Cortex of kidney (tissue), 1 donor: ENCODE measurements around the gene QTRT2.

Source experiments
- DNase-seq: peaks from one replicate; lab custom pipeline; 2025; lab: John Stamatoyannopoulos, UW

Gene QTRT2

GRCh38 chr3:114056130-114057010 is at the start of gene QTRT2, which contains the start of gene CCDC191:
TSS of gene QTRT2 (plus strand) at chr3:114056737. CDS start at chr3:114065258, 8,521 bp downstream.
TSS of gene CCDC191 (minus strand) at chr3:114056526. CDS start at chr3:114056466, 60 bp downstream.
- DNase-seq = peak; percentile 25

- DNase-seq = no peak
Measured at GRCh38 chr3:114011059-114011797, 45.3 kb upstream of the QTRT2 start.

GRCh38 chr3:114014211-114014610 is 42.3 kb upstream of the QTRT2 start:
- DNase-seq = no peak

- no peak for DNase-seq
Measured at GRCh38 chr3:114019486-114019885, 37.1 kb upstream of the QTRT2 start.

GRCh38 chr3:114020907-114021306 is 35.6 kb upstream of the QTRT2 start:
- DNase-seq = no peak

GRCh38 chr3:114022145-114022802 is 34.3 kb upstream of the QTRT2 start:
- no peak for DNase-seq

- no peak for DNase-seq
Measured at GRCh38 chr3:114025451-114025850, 31.1 kb upstream of the QTRT2 start.

- no peak for DNase-seq
Measured at GRCh38 chr3:114026331-114026730, 30.2 kb upstream of the QTRT2 start.

GRCh38 chr3:114033721-114034120 is 22.8 kb upstream of the QTRT2 start:
- DNase-seq = no peak

- no peak for DNase-seq
Measured at GRCh38 chr3:114034211-114034610, 22.3 kb upstream of the QTRT2 start.

- no peak for DNase-seq
Measured at GRCh38 chr3:114034787-114035545, 21.6 kb upstream of the QTRT2 start.

- DNase-seq = no peak
Measured at GRCh38 chr3:114035896-114036295, 20.6 kb upstream of the QTRT2 start.

GRCh38 chr3:114043205-114043604 is 13.3 kb upstream of the QTRT2 start:
- DNase-seq = no peak

GRCh38 chr3:114052216-114052615 is 4.3 kb upstream of the QTRT2 start:
- no peak for DNase-seq

GRCh38 chr3:114057011-114057347 is 442 bp downstream of the QTRT2 start:
- no peak for DNase-seq

GRCh38 chr3:114058646-114059045 is 2.1 kb downstream of the QTRT2 start:
- DNase-seq = no peak

GRCh38 chr3:114060906-114061655 is 4.5 kb downstream of the QTRT2 start:
- DNase-seq = no peak

GRCh38 chr3:114067804-114068203 is 11.3 kb downstream of the QTRT2 start:
- DNase-seq = no peak

- no peak for DNase-seq
Measured at GRCh38 chr3:114068336-114068735, 11.8 kb downstream of the QTRT2 start.

GRCh38 chr3:114071786-114072185 is 15.2 kb downstream of the QTRT2 start:
- DNase-seq = no peak

- DNase-seq = no peak
Measured at GRCh38 chr3:114076711-114077110, 20.2 kb downstream of the QTRT2 start.
